GM21381 (cell line): ENCODE measurements around the gene GAB4.

ENCODE experiments used
- ATAC-seq: cut with Tn5 transposase; IDR thresholded peaks from one replicate; pipeline ENCODE4 v1.9.1; 2021; ENCODE audit warnings: mild to moderate bottlenecking, moderate library complexity; ENCODE audit not compliant: unreplicated experiment

GAB4 gene

DNA sequence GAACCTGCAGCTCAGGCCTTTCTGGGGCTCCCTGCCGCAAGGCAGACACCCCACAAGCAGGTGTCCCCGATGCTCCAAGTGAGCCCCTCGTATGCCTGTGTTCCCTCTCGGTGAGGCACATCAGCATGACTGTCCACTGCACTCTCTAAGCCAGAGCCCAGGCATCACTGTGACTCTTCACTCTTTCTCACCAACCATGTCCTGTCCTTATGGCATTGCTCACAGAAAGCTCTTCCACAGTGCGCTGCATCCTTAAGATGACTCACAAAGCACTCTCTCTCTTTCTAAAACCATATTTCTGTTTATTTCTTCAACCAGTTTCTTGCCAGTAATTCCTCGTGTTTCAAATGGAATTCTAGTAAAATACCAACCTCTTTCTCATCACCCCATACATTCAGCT is 18.1 kb downstream of the GAB4 start:
- ATAC-seq = no peak

DNA sequence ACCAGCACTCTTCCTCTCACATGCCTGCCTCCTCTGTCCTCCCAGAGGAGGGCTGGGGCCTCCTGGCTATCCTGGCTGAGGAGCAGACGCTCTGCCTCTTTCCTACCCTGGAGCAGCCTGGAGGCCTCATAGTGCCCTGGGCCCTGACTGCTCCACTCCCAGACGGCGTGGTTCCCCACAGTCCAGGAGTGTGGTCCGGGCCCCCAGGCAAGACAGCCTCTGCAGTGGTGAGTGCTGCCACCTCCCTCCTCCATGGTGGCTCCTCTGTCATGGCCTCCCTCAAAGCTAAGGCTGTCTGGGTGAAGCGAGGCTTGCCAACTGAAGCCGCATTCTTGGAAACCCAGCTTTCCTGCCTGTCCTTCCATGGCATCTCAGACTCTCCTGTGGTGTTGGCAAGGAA is 19.8 kb downstream of the GAB4 start:
- no peak for ATAC-seq

DNA sequence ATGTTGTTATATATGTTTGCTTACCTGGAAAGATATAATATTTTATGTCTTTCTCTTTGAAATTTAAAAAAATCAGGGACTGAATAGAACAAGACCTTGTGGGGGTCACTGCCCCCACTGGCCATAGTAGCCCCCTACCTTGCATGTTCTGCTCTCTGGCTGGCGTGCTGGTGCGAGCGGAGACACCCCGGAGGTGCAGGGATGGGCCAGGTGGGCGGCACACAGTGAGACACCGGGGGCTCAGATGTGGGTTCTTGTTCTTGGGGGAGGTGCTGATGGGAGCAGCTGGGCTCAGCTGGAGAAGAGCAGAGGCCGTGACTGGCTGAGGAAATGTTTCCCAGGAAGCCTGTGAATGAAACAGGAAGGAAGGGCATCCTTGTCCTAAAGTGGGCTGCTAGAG is 20.2 kb downstream of the GAB4 start:
- ATAC-seq = no peak

GRCh38 chr22:16975155-16975885 is 32.7 kb downstream of the GAB4 start:
- ATAC-seq = no peak

GRCh38 chr22:16974298-16975084 is 33.5 kb downstream of the GAB4 start:
- ATAC-seq = no peak

- ATAC-seq = no peak
Measured at GRCh38 chr22:16973591-16974297, 34.3 kb downstream of the GAB4 start.

DNA sequence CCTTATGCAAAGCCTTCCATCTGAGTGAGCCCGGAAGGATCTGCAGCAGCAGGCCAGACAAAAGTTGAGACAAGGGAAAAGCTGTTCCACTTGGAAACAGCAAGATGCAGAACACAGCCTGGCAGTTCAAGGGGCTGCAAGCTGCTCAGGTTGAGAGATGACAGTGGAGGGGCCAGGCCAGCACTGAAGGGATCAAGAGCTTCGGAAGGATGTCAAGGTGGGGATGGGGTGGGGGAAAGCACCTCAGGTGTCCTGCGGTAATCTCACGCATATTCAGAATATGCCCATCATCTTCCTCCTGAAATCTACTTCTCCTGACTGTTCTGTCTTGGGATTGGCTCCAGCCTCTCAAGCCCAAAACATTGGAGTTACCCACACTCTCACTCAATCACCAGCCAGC is 35.7 kb downstream of the GAB4 start:
- no peak for ATAC-seq

GRCh38 chr22:16970446-16970845 is 37.6 kb downstream of the GAB4 start:
- no peak for ATAC-seq

DNA sequence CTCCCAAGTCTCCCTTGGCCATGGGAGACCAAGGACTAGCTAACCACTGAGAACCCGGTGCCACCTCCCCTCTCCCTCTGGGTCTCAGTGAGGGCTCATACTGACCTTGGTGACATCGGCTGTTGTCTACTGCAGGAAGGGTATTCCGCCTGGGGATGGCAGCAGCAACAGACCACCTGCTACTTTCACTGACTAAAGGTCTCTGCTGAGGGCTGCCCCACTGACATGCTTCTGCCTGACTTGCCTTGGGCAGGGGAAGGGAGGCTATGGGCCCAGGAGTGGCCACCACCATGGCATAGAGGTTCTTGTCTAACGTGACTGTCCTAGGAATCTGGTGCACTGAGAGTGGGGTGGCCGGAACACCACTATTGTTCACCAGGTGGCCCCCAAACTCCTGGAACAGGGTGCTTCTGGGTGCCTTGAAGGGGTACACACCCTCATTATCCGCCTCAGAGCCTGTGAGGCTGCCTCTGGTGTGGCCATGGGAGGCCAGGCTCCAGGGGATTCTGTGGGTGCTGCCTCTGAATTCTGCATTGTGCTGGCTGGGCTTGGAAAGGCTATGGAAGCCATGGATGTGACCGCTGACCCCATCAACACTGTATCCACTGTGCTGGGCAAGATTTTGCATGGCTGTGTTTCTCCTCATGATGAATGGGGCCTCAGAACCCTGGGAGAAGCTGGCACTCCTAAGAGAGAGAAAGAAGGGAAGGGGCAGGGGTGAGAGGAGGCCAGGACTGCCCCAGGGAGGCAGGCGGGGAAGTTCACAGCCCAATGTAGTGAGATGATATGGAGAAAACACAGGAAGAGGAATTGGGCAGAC is 38.3 kb downstream of the GAB4 start:
- no peak for ATAC-seq

GRCh38 chr22:16968218-16968595 is 39.8 kb downstream of the GAB4 start:
- ATAC-seq = no peak

DNA sequence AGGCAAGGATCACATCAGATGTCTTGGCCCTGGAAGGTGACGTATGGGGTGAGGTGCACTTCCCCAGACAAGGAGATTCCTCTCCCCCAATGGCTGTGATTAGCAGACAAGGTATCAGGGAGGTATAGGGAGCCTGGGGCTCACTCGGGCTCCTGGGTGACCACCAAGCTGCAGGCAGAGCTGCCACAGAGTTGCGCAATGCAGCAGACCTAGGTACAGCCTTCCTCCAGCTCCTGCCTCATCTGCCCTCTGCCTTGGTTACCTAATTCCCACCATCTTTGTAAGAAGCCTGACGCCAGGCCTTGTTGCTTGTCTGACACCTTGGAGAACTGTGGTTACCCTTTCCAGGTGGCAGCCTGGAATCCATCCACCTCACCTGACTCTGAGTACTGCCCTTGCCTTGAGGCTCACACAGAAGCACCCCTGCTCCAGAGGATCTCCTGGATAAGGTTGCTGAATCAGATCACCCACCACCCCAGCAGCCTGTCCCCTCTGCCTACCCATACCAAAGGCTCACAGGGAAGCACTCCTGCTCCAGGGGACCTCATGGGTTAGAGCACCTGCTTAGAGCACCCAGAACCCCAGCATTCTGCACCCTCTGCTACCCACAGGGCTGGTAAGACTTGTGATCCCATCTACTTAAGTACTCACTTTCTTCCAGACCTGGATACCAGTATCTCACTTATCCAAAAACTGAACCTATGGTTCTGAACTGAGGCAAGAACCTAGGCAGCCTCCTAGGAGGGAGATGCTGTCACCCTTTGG is 40.4 kb downstream of the GAB4 start:
- no peak for ATAC-seq

DNA sequence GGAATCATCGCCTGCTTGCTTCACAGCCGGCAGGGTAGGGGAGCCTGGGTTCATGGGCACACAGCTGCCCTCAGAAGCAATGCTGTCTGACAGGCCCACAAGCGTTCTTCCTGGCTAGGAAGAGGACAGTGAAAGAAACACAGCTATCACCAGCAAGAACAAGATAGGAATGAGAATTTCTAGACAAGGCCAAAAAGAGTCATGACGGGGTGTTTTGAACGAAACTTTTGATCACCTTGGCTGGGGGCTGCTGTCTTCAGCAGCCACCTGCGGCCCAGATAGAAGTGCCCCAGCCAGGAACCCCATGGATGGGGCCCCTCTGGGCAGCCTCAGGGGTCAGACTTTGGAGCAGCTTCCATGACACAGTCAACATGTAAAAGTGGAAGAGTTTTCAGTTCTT is 41.8 kb downstream of the GAB4 start:
- ATAC-seq = no peak

DNA sequence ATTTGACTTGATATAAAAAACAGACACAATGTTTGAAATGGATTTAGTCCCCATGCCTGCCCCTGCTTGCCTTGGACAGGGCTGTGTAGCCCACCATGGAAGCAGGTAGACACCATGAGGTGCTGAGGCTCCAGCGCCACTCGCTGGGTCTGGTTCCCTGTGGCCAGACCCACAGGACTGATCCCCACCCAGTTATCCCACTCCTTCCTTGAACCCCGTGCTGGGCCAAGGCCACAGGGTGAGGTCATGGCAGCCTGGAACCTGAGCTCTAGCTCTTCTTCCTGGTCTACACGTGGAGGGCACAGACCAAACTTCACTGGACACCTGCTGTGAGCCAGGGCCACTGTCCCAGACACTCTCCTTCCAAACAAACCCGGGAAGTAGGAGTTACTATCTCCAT is 42.5 kb downstream of the GAB4 start:
- ATAC-seq = no peak

DNA sequence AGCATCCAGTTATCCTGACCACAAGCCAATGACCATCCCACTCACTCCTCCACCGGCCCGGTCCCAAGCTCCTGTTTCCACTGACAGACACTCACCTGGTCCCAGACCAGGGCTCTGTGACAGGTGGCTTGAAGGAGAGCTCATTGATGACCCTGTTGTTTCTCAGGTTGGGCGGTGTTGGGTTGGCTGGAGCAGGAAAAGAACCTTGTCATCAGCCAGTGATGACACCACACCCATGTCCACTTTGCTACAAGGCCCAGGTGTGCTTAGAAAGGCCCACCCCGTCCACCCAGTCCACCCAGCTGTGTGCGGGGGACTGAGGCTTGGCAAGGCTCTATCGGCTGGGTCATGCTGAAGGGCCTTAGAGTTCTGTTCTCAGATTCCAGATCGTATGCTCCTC is 42.9 kb downstream of the GAB4 start:
- no peak for ATAC-seq

DNA sequence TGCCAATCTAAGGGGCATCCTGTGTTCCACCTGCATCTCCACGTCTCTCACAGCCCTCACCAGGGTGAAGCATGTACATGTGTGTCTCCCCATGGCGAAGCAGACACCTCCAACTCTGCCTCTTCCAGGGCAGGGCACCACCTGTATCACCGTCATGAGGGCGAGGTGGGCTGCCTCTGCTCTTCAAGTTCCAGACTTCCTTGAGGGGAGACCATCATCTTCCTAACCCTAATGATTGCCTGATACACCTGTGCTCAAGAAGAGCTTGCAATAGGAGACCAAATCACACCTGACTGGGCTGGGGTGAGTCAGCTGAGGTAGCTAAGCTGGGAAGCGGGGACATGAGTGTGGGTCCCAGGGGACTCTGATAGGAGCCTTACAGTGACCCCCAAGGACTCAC is 43.7 kb downstream of the GAB4 start:
- ATAC-seq = no peak

DNA sequence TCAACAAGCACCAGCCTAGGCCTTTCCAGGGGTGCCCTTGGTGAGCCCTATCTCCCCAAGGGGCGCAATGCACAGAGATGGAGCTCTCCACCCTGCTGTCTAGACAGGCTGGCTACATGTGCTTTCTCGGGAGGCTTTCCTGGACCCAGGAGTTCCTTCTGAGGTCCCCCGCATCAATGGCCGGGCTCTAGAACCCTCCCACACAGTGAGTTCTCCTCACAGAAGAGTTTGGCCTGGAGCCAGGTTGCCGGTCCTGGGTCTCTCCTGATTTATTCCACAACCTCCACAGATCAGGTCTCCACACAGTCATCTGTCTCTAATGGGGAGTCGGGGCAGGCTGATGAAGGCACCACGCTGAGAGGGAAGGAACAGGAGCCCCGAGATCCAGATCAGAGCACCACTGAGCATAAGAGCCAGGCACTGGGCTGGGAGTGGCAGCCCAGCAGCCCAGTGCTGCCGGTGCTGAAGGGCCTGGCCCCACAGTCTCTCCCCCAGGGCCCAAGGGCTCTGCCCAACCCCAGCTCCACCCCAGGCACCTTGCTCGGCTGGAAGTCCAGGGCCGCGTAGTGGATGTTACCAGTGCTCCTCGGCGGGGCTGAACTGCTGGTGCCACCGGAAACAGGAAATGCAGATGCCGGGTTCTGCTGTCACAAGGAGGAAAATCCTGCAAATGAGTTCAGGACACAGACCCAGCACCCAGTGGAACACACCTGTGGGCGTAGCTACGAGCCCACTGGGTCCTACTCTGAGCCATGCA is 44.7 kb downstream of the GAB4 start:
- ATAC-seq = no peak

DNA sequence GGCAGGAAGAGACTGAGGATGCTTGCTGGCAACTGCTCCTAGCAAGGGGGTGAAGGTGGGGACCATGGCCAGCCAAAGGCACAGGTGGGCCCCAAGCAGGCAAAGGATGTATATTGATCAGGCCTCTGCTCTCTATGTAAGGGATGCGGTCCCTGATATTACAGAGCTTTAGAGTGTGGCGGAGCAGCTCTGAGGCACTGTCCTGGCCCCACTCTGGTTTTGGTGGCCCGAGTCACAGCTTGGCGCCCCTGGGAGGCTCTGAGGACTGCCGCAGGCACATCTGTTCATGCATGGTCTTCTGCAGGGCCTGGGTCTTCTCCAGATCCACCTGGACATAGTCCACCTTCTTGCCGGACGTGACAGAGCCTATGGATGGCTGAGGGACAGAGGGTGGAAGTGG is 45.5 kb downstream of the GAB4 start:
- no peak for ATAC-seq

GRCh38 chr22:16961477-16962186 is 46.4 kb downstream of the GAB4 start:
- no peak for ATAC-seq

GRCh38 chr22:16960884-16961249 is 47.2 kb downstream of the GAB4 start:
- ATAC-seq = no peak
